Measurements from ENCODE around the gene GPR45. TPM values are rescaled to one million over a fixed set of nuclear protein-coding genes. Genes with fewer than 3 reads are reported as not detected.

The GPR45 gene
- total RNA-seq = not detected

- no peak for DNase-seq (ENCODE audit: low spot score in 2 of 2)
- Histone ChIP-seq H3K27ac (no peak within 1 kb of the TSS), H3K4me3 (no peak within 1 kb of the TSS), H3K4me1 (peaks cover 0 to 4% (median 0%) of the 10 kb centered on the region in 4 donors), H3K27me3 (no peaks in the 10 kb centered on the region), H3K9me3 (no peaks in the 10 kb centered on the region), H3K36me3 (no peaks in the 10 kb centered on the region)
- WGBS, 2 donors = 88 to 90% methylated on average over 9 to 10 of the region's 10 CpGs
- TF ChIP-seq CTCF (IDR thresholded peaks at IDR 0.05) (no peak), POLR2A (IDR thresholded peaks at IDR 0.05) (no peak), EP300 (IDR thresholded peaks at IDR 0.05) (no peak)
Measured at GRCh38 chr2:105241443-105241842, at the start of gene GPR45. Gene GPR45 (plus strand): TSS chr2:105241743. CDS start chr2:105241859, 116 bp downstream.

- 29 to 30% methylated on average over 14 of the region's 14 CpGs for WGBS, 2 donors
- TF ChIP-seq CTCF (IDR thresholded peaks at IDR 0.05) = no peak
- no peak for TF ChIP-seq EP300 (IDR thresholded peaks at IDR 0.05)
- TF ChIP-seq POLR2A (IDR thresholded peaks at IDR 0.05) = no peak
- H3K36me3 ChIP-seq = no peaks in the 10 kb centered on the region
- H3K4me1 ChIP-seq = no peaks in the 10 kb centered on the region
- no peak overlapping the region for H3K27ac ChIP-seq
- DNase-seq (ENCODE audit: low spot score in 2 of 2) = no peak
- H3K4me3 ChIP-seq = no peak overlapping the region
- no peaks in the 10 kb centered on the region for H3K9me3 ChIP-seq
- no peaks in the 10 kb centered on the region for H3K27me3 ChIP-seq
Measured at GRCh38 chr2:105194022-105194675, 47.4 kb upstream of the GPR45 start.

GRCh38 chr2:105196651-105197050 lies 44.9 kb upstream of the GPR45 start:
- Histone ChIP-seq H3K4me1 (no peaks in the 10 kb centered on the region), H3K27ac (no peak overlapping the region), H3K9me3 (no peaks in the 10 kb centered on the region), H3K4me3 (no peak overlapping the region), H3K27me3 (no peaks in the 10 kb centered on the region), H3K36me3 (no peaks in the 10 kb centered on the region)
- 95 to 96% methylated on average over 4 of the region's 4 CpGs for WGBS, 2 donors
- no peak for TF ChIP-seq EP300 (IDR thresholded peaks at IDR 0.05)
- no peak for DNase-seq (ENCODE audit: low spot score in 2 of 2)

- no peak for DNase-seq (ENCODE audit: low spot score in 2 of 2)
- H3K4me1 ChIP-seq = no peaks in the 10 kb centered on the region
- no peaks in the 10 kb centered on the region for H3K27me3 ChIP-seq
- H3K9me3 ChIP-seq = no peaks in the 10 kb centered on the region
- H3K4me3 ChIP-seq = no peak overlapping the region
- WGBS, 2 donors = 47 to 51% methylated on average over 5 of the region's 5 CpGs
- TF ChIP-seq POLR2A (IDR thresholded peaks at IDR 0.05) (no peak), CTCF (IDR thresholded peaks at IDR 0.05) (no peak), EP300 (IDR thresholded peaks at IDR 0.05) (no peak)
- H3K36me3 ChIP-seq = no peaks in the 10 kb centered on the region
- H3K27ac ChIP-seq = no peak overlapping the region
Measured at GRCh38 chr2:105215586-105216192, 25.9 kb upstream of the GPR45 start.

- no peak for TF ChIP-seq CTCF (IDR thresholded peaks at IDR 0.05)
- no peak for TF ChIP-seq POLR2A (IDR thresholded peaks at IDR 0.05)
- no peak for TF ChIP-seq EP300 (IDR thresholded peaks at IDR 0.05)
- DNase-seq (ENCODE audit: low spot score in 2 of 2) = no peak
- Histone ChIP-seq H3K36me3 (no peaks in the 10 kb centered on the region), H3K27ac (no peak overlapping the region), H3K27me3 (no peaks in the 10 kb centered on the region), H3K4me1 (no peaks in the 10 kb centered on the region), H3K4me3 (no peak overlapping the region), H3K9me3 (no peaks in the 10 kb centered on the region)
- WGBS, 2 donors = 73 to 82% methylated on average over 3 of the region's 3 CpGs
Measured at GRCh38 chr2:105220604-105221003, 20.9 kb upstream of the GPR45 start.

Data from tibial nerve (tissue), 4 donors.